H9 (cell line): ENCODE measurements around the gene ATRIP. TPM values are rescaled to one million over a fixed set of nuclear protein-coding genes. Genes with fewer than 3 reads are reported as not detected.
A peak's percentile ranks its signal among the peaks of the same experiment; 100 is the strongest.

ENCODE experiments used
- DNase-seq: peaks from one replicate; pipeline ENCODE4 v3.0.0-alpha.2; 2017
- H2AFZ ChIP-seq: one replicate; pipeline ENCODE4 v1.6.1; 2013; ENCODE audit warnings: mild to moderate bottlenecking, low read length, control low read depth, moderate library complexity
- H2AK5ac ChIP-seq: 2 replicates; pipeline ENCODE4 v1.6.1; 2013; ENCODE audit warnings: low read length, control low read depth, mixed read lengths; ENCODE audit not compliant: insufficient read length
- H2BK120ac ChIP-seq: one replicate; pipeline ENCODE4 v1.6.1; 2013; ENCODE audit warnings: low read depth, mild to moderate bottlenecking, low read length, control low read depth, inconsistent platforms; ENCODE audit not compliant: poor library complexity, severe bottlenecking
- H2BK12ac ChIP-seq: 2 replicates; pipeline ENCODE4 v1.6.1; 2013; ENCODE audit warnings: low read length, control low read depth, mixed read lengths, low read depth; ENCODE audit not compliant: insufficient read length
- H2BK15ac ChIP-seq: 2 replicates; pipeline ENCODE4 v1.6.1; 2013; ENCODE audit warnings: low read depth, low read length, control low read depth
- H2BK20ac ChIP-seq: one replicate; pipeline ENCODE4 v1.6.1; 2013; ENCODE audit warnings: low read depth, mild to moderate bottlenecking, low read length, control low read depth, inconsistent platforms; ENCODE audit not compliant: poor library complexity, severe bottlenecking
- H2BK5ac ChIP-seq: 2 replicates; pipeline ENCODE4 v1.6.1; 2013; ENCODE audit warnings: low read length, control low read depth, mixed read lengths; ENCODE audit not compliant: insufficient read length
- H3K14ac ChIP-seq: 2 replicates; pipeline ENCODE4 v1.6.1; 2013; ENCODE audit warnings: low read length, control low read depth; ENCODE audit not compliant: insufficient read depth
- H3K18ac ChIP-seq: 2 replicates; pipeline ENCODE4 v1.6.1; 2013; ENCODE audit warnings: low read depth, mild to moderate bottlenecking, mixed read lengths, low read length, control low read depth; ENCODE audit not compliant: insufficient read length
- H3K23ac ChIP-seq: 2 replicates; pipeline ENCODE4 v1.6.1; 2013; ENCODE audit warnings: low read length, control low read depth, mixed read lengths, low read depth; ENCODE audit not compliant: insufficient read length
- H3K23me2 ChIP-seq: 2 replicates; pipeline ENCODE4 v1.6.1; 2013; ENCODE audit warnings: low read depth, mild to moderate bottlenecking, mixed read lengths, low read length, control low read depth; ENCODE audit not compliant: insufficient read length, poor library complexity, severe bottlenecking
- H3K27ac ChIP-seq: 2 replicates; pipeline ENCODE4 v1.5.1; 2013; ENCODE audit warnings: low read length, control low read depth, mixed read lengths, low read depth; ENCODE audit not compliant: insufficient read length
- H3K27me3 ChIP-seq: 2 replicates; pipeline ENCODE4 v1.6.1; 2013; ENCODE audit warnings: low read length, control low read depth, inconsistent platforms; ENCODE audit not compliant: insufficient read depth
- H3K4ac ChIP-seq: 2 replicates; pipeline ENCODE4 v1.6.1; 2013; ENCODE audit warnings: low read depth, mild to moderate bottlenecking, control low read depth, inconsistent platforms, low read length, moderate library complexity
- H3K4me1 ChIP-seq: 2 replicates; pipeline ENCODE4 v1.6.1; 2013; ENCODE audit warnings: low read length, control low read depth, inconsistent platforms; ENCODE audit not compliant: insufficient read depth
- H3K4me2 ChIP-seq: 2 replicates; pipeline ENCODE4 v1.6.1; 2013; ENCODE audit warnings: low read length, control low read depth, mixed read lengths; ENCODE audit not compliant: insufficient read length, insufficient read depth
- H3K56ac ChIP-seq: 2 replicates; pipeline ENCODE4 v1.6.1; 2013; ENCODE audit warnings: low read depth, mild to moderate bottlenecking, mixed read lengths, low read length, control low read depth; ENCODE audit not compliant: insufficient read length
- H3K79me1 ChIP-seq: 2 replicates; pipeline ENCODE4 v1.6.1; 2013; ENCODE audit warnings: low read depth, mild to moderate bottlenecking, moderate library complexity, low read length, control low read depth, inconsistent platforms; ENCODE audit not compliant: insufficient read depth, poor library complexity, severe bottlenecking
- H3K79me2 ChIP-seq: 2 replicates; pipeline ENCODE4 v1.6.1; 2013; ENCODE audit warnings: low read length, control low read depth, inconsistent platforms; ENCODE audit not compliant: insufficient read depth
- H3K9ac ChIP-seq: 2 replicates; pipeline ENCODE4 v1.6.1; 2013; ENCODE audit warnings: low read length, control low read depth, mixed read lengths; ENCODE audit not compliant: insufficient read length; ENCODE audit errors: extremely low read depth
- H3K9me3 ChIP-seq: one replicate; pipeline ENCODE4 v1.6.1; 2013; ENCODE audit warnings: low read depth, low read length, inconsistent platforms; ENCODE audit not compliant: control insufficient read depth
- H3T11ph ChIP-seq: one replicate; pipeline ENCODE4 v1.6.1; 2013; ENCODE audit warnings: mild to moderate bottlenecking, low read length, control low read depth, inconsistent platforms
- H4K20me1 ChIP-seq: one replicate; pipeline ENCODE4 v1.6.1; 2013; ENCODE audit not compliant: control insufficient read depth, insufficient read length, insufficient read depth
- H4K5ac ChIP-seq: 2 replicates; pipeline ENCODE4 v1.6.1; 2013; ENCODE audit warnings: low read depth, mild to moderate bottlenecking, mixed read lengths, low read length, control low read depth; ENCODE audit not compliant: insufficient read length
- H4K8ac ChIP-seq: replicated peaks from 2 replicates; pipeline ENCODE4 v1.6.1; 2013; ENCODE audit warnings: low read length, control low read depth, mixed read lengths, low read depth; ENCODE audit not compliant: insufficient read length
- H4K91ac ChIP-seq: 2 replicates; pipeline ENCODE4 v1.6.1; 2013; ENCODE audit warnings: low read depth, mild to moderate bottlenecking, moderate library complexity, mixed read lengths, low read length, control low read depth; ENCODE audit not compliant: insufficient read length
- H3K27ac Mint-ChIP-seq, 3 experiments: 2 replicates in 2 of 3; 3 replicates in 1 of 3; pipeline ENCODE4 v1.8.0; 2020 to 2021; ENCODE audit warnings: mixed read lengths in 3 of 3, mild to moderate bottlenecking in 1 of 3, moderate library complexity in 1 of 3
- H3K27me3 Mint-ChIP-seq: 2 replicates; pipeline ENCODE4 v1.8.0; 2021; ENCODE audit warnings: low read depth, mild to moderate bottlenecking, moderate library complexity, mixed read lengths
- H3K36me3 Mint-ChIP-seq, 3 experiments: 2 replicates in 2 of 3; 3 replicates in 1 of 3; pipeline ENCODE4 v1.8.0; 2020 to 2021; ENCODE audit warnings: low read depth in 3 of 3, mixed read lengths in 3 of 3; ENCODE audit not compliant: insufficient read depth in 1 of 3
- H3K4me1 Mint-ChIP-seq, 2 experiments: 2 replicates each; pipeline ENCODE4 v1.8.0; 2020; ENCODE audit warnings: mixed read lengths in 2 of 2
- H3K4me3 Mint-ChIP-seq, 2 experiments: 2 replicates in 1 of 2; 3 replicates in 1 of 2; pipeline ENCODE4 v1.8.0; 2020 to 2021; ENCODE audit warnings: mild to moderate bottlenecking in 2 of 2, mixed read lengths in 2 of 2, moderate library complexity in 1 of 2
- H3K9me3 Mint-ChIP-seq, 2 experiments: 2 replicates in 1 of 2; 3 replicates in 1 of 2; pipeline ENCODE4 v1.8.0; 2020; ENCODE audit warnings: mild to moderate bottlenecking in 2 of 2, mixed read lengths in 2 of 2, moderate library complexity in 1 of 2
- WGBS: extraction: QIAGEN DNeasy Blood & Tissue Kit; methylation state at CpG from one replicate; pipeline ENCODE4 v1.1.7; 2013; ENCODE audit warnings: missing lambda C conversion rate, low lambda C conversion rate, mixed read lengths; ENCODE audit not compliant: insufficient read length; ENCODE audit errors: extremely low coverage; 5-methylcytosine and 5-hydroxymethylcytosine counted together
- total RNA-seq: library from RNA; stranded (reverse); gene quantifications from 2 replicates; pipeline ENCODE4 v1.2.1, GENCODE V29; 2021
- TF ChIP-seq, protein P1 (sequence below): fragments of 200-600 bp; sonication (generic); conservative IDR thresholded peaks from 3 replicates; pipeline ENCODE4 v1.8.0; 2021; ENCODE audit warnings: antibody characterized with exemption, mild to moderate bottlenecking

The ATRIP gene
- total RNA-seq, 1 experiment from 2014 or later, result 16.3 TPM

DNA sequence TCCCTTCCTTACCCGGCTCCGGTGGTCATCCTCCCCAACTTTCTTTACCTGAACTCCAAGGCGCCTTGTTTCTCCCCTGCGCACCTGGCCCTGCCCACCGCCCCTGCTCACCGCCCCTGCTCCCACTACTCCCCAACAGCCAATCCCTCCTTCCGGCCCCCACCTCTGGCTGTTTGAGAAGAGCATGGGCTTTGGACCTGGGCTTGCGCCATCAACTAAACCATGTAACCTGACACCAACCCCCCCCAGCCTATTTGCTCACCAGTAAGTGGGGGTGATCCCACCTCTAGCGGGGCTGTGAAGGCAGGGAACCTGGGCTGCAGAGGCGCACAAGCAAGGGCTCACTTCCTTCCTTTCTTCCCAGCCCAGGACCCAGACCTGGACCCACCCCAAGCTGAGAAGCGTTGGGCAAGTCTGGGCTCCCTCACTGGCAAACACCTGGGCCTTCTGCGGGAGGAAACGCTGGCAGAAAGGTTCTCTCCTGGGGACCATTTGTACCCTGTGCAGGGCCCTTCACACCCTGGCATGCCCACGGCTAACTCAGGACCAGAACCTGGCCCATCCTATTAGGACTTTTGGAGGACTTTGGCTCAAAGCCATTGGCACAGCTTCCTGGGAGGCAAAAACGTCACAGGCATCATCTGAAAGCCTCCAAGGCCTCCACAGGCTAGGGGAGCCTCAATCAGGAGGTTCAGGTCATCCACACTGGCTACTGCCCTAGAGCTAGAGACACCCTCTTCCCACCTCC lies 16.4 kb upstream of the ATRIP start, which contains the start of gene PLXNB1:
TSS of gene PLXNB1 (minus strand) at position 127 of the 748 bp plus-strand sequence. CDS start 5,475 bp downstream, outside the sequence.
- no peak within 1 kb of the TSS for H3T11ph ChIP-seq
- H4K91ac ChIP-seq, result no peak within 1 kb of the TSS
- no peaks in the 10 kb centered on the region for H3K27me3 ChIP-seq
- WGBS, result no CpG with 5 or more reads among the region's 15 CpGs
- H4K8ac ChIP-seq, result no peak within 1 kb of the TSS
- Mint-ChIP-seq H3K36me3 (peaks cover 21 to 44% (median 38%) of the 10 kb centered on the region in 3 experiments; a peak in 6 of 7 replicates), H3K4me1 (peaks cover 50 to 51% of the 10 kb centered on the region in 2 experiments), H3K4me3 (peak within 1 kb of the TSS; percentile 92 to 93), H3K27me3 (no peaks in the 10 kb centered on the region), H3K27ac (peak within 1 kb of the TSS; percentile 97 to 98 (median 97)), H3K9me3 (no peaks in the 10 kb centered on the region)
- H2AK5ac ChIP-seq, result no peak within 1 kb of the TSS
- no peak within 1 kb of the TSS for H2BK5ac ChIP-seq
- H2BK20ac ChIP-seq, result no peak within 1 kb of the TSS
- H2BK120ac ChIP-seq, result no peak within 1 kb of the TSS
- no peaks in the 10 kb centered on the region for H3K79me1 ChIP-seq
- H3K14ac ChIP-seq, result peak within 1 kb of the TSS; percentile 85; the same call in 1 of the 2 replicates
- no peaks in the 10 kb centered on the region for H3K9me3 ChIP-seq
- H4K20me1 ChIP-seq, result no peaks in the 10 kb centered on the region
- H3K27ac ChIP-seq, result no peak within 1 kb of the TSS
- H3K23me2 ChIP-seq, result peaks cover 13% of the 10 kb centered on the region
- peaks cover 13% of the 10 kb centered on the region; the same call in 1 of the 2 replicates for H3K4me1 ChIP-seq
- H2BK12ac ChIP-seq, result no peak within 1 kb of the TSS
- peak; percentile 97 for DNase-seq
- peaks cover 32% of the 10 kb centered on the region; the same call in 1 of the 2 replicates for H3K79me2 ChIP-seq
- H4K5ac ChIP-seq, result no peak within 1 kb of the TSS
- H3K18ac ChIP-seq, result peak within 1 kb of the TSS; percentile 73
- no peak within 1 kb of the TSS for H2BK15ac ChIP-seq
- H3K23ac ChIP-seq, result no peak within 1 kb of the TSS
- H3K56ac ChIP-seq, result no peak within 1 kb of the TSS
- no peak within 1 kb of the TSS; the same call in 1 of the 2 replicates for H3K4ac ChIP-seq
- peak within 1 kb of the TSS; percentile 57 for H3K9ac ChIP-seq
- H2AFZ ChIP-seq, result no peak within 1 kb of the TSS
- TF ChIP-seq, protein P1, sequence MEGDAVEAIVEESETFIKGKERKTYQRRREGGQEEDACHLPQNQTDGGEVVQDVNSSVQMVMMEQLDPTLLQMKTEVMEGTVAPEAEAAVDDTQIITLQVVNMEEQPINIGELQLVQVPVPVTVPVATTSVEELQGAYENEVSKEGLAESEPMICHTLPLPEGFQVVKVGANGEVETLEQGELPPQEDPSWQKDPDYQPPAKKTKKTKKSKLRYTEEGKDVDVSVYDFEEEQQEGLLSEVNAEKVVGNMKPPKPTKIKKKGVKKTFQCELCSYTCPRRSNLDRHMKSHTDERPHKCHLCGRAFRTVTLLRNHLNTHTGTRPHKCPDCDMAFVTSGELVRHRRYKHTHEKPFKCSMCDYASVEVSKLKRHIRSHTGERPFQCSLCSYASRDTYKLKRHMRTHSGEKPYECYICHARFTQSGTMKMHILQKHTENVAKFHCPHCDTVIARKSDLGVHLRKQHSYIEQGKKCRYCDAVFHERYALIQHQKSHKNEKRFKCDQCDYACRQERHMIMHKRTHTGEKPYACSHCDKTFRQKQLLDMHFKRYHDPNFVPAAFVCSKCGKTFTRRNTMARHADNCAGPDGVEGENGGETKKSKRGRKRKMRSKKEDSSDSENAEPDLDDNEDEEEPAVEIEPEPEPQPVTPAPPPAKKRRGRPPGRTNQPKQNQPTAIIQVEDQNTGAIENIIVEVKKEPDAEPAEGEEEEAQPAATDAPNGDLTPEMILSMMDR, result no peak
- H3K4me2 ChIP-seq, result peak within 1 kb of the TSS; percentile 65
